Large intestine (tissue), 3 donors: ENCODE measurements around the gene RBM24. TPM values are rescaled to one million over a fixed set of nuclear protein-coding genes. Genes with fewer than 3 reads are reported as not detected.

Experiments
- DNase-seq, 2 donors: peaks; one replicate each; pipeline versions ENCODE4 v3.0.0 to v3.0.0-alpha.2; 2013
- H3K27ac ChIP-seq: one replicate; pipeline ENCODE4 v1.5.1; 2013; ENCODE audit warnings: low read length
- H3K27me3 ChIP-seq: 2 replicates; pipeline ENCODE4 v1.6.1; 2013; ENCODE audit warnings: low read length; ENCODE audit not compliant: control insufficient read depth, insufficient read depth
- H3K36me3 ChIP-seq: 2 replicates; pipeline ENCODE4 v1.6.1; 2013; ENCODE audit warnings: low read length; ENCODE audit not compliant: control insufficient read depth, insufficient read depth
- H3K4me1 ChIP-seq: one replicate; pipeline ENCODE4 v1.6.1; 2013; ENCODE audit warnings: low read length; ENCODE audit not compliant: control insufficient read depth, insufficient read depth
- H3K4me3 ChIP-seq: one replicate; pipeline ENCODE4 v1.5.1; 2013; ENCODE audit warnings: low read length
- H3K9me3 ChIP-seq: one replicate; pipeline ENCODE4 v1.6.1; 2013; ENCODE audit warnings: mild to moderate bottlenecking, low read depth, low read length, moderate library complexity; ENCODE audit not compliant: control insufficient read depth
- WGBS: methylation state at CpG from one replicate; pipeline ENCODE4 v1.1.5; 2013; ENCODE audit warnings: low lambda C conversion rate; ENCODE audit not compliant: insufficient coverage; 5-methylcytosine and 5-hydroxymethylcytosine counted together
- polyA plus RNA-seq: library from polyadenylated mRNA; unstranded; fragments of 120-200 nt; gene quantifications from one replicate; pipeline ENCODE4 v1.2.1, GENCODE V29; 2013

Gene RBM24
- polyA plus RNA-seq, 1 donor: 3.6 TPM

GRCh38 chr6:17267566-17267965, 13.6 kb upstream of the RBM24 start:
- Histone ChIP-seq H3K4me1 (no peaks in the 10 kb centered on the region), H3K4me3 (no peak overlapping the region), H3K9me3 (no peaks in the 10 kb centered on the region), H3K27ac (no peak overlapping the region), H3K27me3 (peaks cover 3% of the 10 kb centered on the region), H3K36me3 (no peaks in the 10 kb centered on the region)
- DNase-seq: no peak
- WGBS: no CpG with 5 or more reads among the region's 3 CpGs

- H3K4me3 ChIP-seq: no peak overlapping the region
- no peaks in the 10 kb centered on the region for H3K9me3 ChIP-seq
- H3K36me3 ChIP-seq: no peaks in the 10 kb centered on the region
- H3K4me1 ChIP-seq: no peaks in the 10 kb centered on the region
- H3K27me3 ChIP-seq: peaks cover 3% of the 10 kb centered on the region
- no peak for DNase-seq
- WGBS: 50% methylated on average over 1 of the region's 6 CpGs
- H3K27ac ChIP-seq: no peak overlapping the region
Measured at GRCh38 chr6:17268114-17268513, 13.0 kb upstream of the RBM24 start.

- no peak for DNase-seq
- Histone ChIP-seq H3K4me3 (no peak overlapping the region), H3K36me3 (no peaks in the 10 kb centered on the region), H3K27ac (no peak overlapping the region), H3K4me1 (no peaks in the 10 kb centered on the region), H3K9me3 (no peaks in the 10 kb centered on the region), H3K27me3 (peaks cover 3% of the 10 kb centered on the region)
- WGBS: no CpG with 5 or more reads among the region's 3 CpGs
Measured at GRCh38 chr6:17269840-17270239, 11.3 kb upstream of the RBM24 start.

- WGBS: no CpG with 5 or more reads among the region's 3 CpGs
- H3K27me3 ChIP-seq: peaks cover 3% of the 10 kb centered on the region
- H3K9me3 ChIP-seq: no peaks in the 10 kb centered on the region
- DNase-seq: no peak
- H3K4me1 ChIP-seq: no peaks in the 10 kb centered on the region
- H3K27ac ChIP-seq: no peak overlapping the region
- no peak overlapping the region for H3K4me3 ChIP-seq
- H3K36me3 ChIP-seq: no peaks in the 10 kb centered on the region
Measured at GRCh38 chr6:17271628-17272027, 9.5 kb upstream of the RBM24 start.

GRCh38 chr6:17276766-17277165, 4.4 kb upstream of the RBM24 start:
- WGBS: no CpG with 5 or more reads among the region's 3 CpGs
- Histone ChIP-seq H3K27me3 (peaks cover 30% of the 10 kb centered on the region), H3K27ac (no peak overlapping the region), H3K9me3 (no peaks in the 10 kb centered on the region), H3K4me3 (no peak overlapping the region), H3K36me3 (no peaks in the 10 kb centered on the region), H3K4me1 (peaks cover 3% of the 10 kb centered on the region)
- DNase-seq: no peak

GRCh38 chr6:17277256-17277655, 3.9 kb upstream of the RBM24 start:
- Histone ChIP-seq H3K27me3 (peaks cover 35% of the 10 kb centered on the region), H3K4me1 (peaks cover 8% of the 10 kb centered on the region), H3K4me3 (no peak overlapping the region), H3K27ac (no peak overlapping the region), H3K36me3 (no peaks in the 10 kb centered on the region), H3K9me3 (no peaks in the 10 kb centered on the region)
- 100% methylated on average over 1 of the region's 2 CpGs for WGBS
- DNase-seq: no peak

- Histone ChIP-seq H3K9me3 (no peaks in the 10 kb centered on the region), H3K4me1 (peaks cover 9% of the 10 kb centered on the region), H3K27ac (no peak overlapping the region), H3K27me3 (peaks cover 46% of the 10 kb centered on the region), H3K4me3 (no peak overlapping the region), H3K36me3 (no peaks in the 10 kb centered on the region)
- DNase-seq: no peak
- WGBS: 80% methylated on average over 2 of the region's 10 CpGs
Measured at GRCh38 chr6:17278289-17279063, 2.7 kb upstream of the RBM24 start.

- no peaks in the 10 kb centered on the region for H3K9me3 ChIP-seq
- peaks cover 9% of the 10 kb centered on the region for H3K4me1 ChIP-seq
- H3K36me3 ChIP-seq: no peaks in the 10 kb centered on the region
- DNase-seq: no peak
- peaks cover 47% of the 10 kb centered on the region for H3K27me3 ChIP-seq
- no peak overlapping the region for H3K27ac ChIP-seq
- no CpG with 5 or more reads among the region's 11 CpGs for WGBS
- peak overlapping the region; percentile 19 for H3K4me3 ChIP-seq
Measured at GRCh38 chr6:17280138-17280537, 1.0 kb upstream of the RBM24 start.

GRCh38 chr6:17280552-17281090, 540 bp upstream of the RBM24 start:
- H3K9me3 ChIP-seq: no peaks in the 10 kb centered on the region
- no peak overlapping the region for H3K27ac ChIP-seq
- H3K4me3 ChIP-seq: peak overlapping the region; percentile 23
- no CpG with 5 or more reads among the region's 55 CpGs for WGBS
- no peaks in the 10 kb centered on the region for H3K36me3 ChIP-seq
- peaks cover 49% of the 10 kb centered on the region for H3K27me3 ChIP-seq
- peaks cover 9% of the 10 kb centered on the region for H3K4me1 ChIP-seq
- DNase-seq: peak; percentile 16 to 43

GRCh38 chr6:17281497-17282481, 628 bp downstream of the RBM24 start:
- Histone ChIP-seq H3K4me3 (peak overlapping the region; percentile 51), H3K27ac (no peak overlapping the region), H3K9me3 (no peaks in the 10 kb centered on the region), H3K36me3 (no peaks in the 10 kb centered on the region), H3K27me3 (peaks cover 50% of the 10 kb centered on the region), H3K4me1 (peaks cover 9% of the 10 kb centered on the region)
- DNase-seq: peak in 1 of 2 donors; percentile 32
- WGBS: no CpG with 5 or more reads among the region's 77 CpGs
